DND-41 (cell line): ENCODE data around the gene LYRM4.

Experiments
- ATAC-seq: fragments of 200-7000 bp; cut with Tn5 transposase; 3 replicates; pipeline ENCODE4 v1.9.1; 2021; ENCODE audit warnings: low read depth; ENCODE audit not compliant: insufficient read depth
- DNase-seq: peaks from one replicate; pipeline ENCODE4 v3.0.0-alpha.2; 2020
- H2AFZ ChIP-seq: 2 replicates; pipeline ENCODE4 v1.6.0; 2012; ENCODE audit warnings: low read depth, low read length
- H3K27ac ChIP-seq: 2 replicates; pipeline ENCODE4 v1.5.1; 2012; ENCODE audit warnings: low read length, inconsistent platforms
- H3K27me3 ChIP-seq: fragments of 200-600 bp; sonication (generic); 2 replicates; pipeline ENCODE4 v1.6.0; 2012; ENCODE audit warnings: low read length, mild to moderate bottlenecking, inconsistent platforms; ENCODE audit not compliant: insufficient read depth, poor library complexity
- H3K36me3 ChIP-seq: 2 replicates; pipeline ENCODE4 v1.5.1; 2012; ENCODE audit warnings: low read length, inconsistent platforms; ENCODE audit not compliant: insufficient read depth
- H3K4me1 ChIP-seq: 2 replicates; pipeline ENCODE4 v1.5.1; 2012; ENCODE audit warnings: mild to moderate bottlenecking, low read length; ENCODE audit not compliant: insufficient read depth
- H3K4me2 ChIP-seq: 2 replicates; pipeline ENCODE4 v1.6.0; 2012; ENCODE audit warnings: mild to moderate bottlenecking, moderate library complexity, low read length, inconsistent platforms; ENCODE audit not compliant: insufficient read depth
- H3K4me3 ChIP-seq, 2 experiments: fragments of 200-600 bp in 1 of 2; shearing (Covaris generic) in 1 of 2; 2 replicates each; pipeline ENCODE4 v1.5.1; 2012 to 2016; ENCODE audit warnings: inconsistent platforms in 2 of 2, low read length in 2 of 2, mild to moderate bottlenecking in 2 of 2, low read depth in 1 of 2, moderate library complexity in 1 of 2
- H3K79me2 ChIP-seq: 2 replicates; pipeline ENCODE4 v1.6.0; 2012; ENCODE audit warnings: low read length, inconsistent platforms; ENCODE audit not compliant: insufficient read depth
- H3K9ac ChIP-seq: 2 replicates; pipeline ENCODE4 v1.6.0; 2012; ENCODE audit warnings: low read depth, mild to moderate bottlenecking, inconsistent platforms, low read length, moderate library complexity
- H3K9me3 ChIP-seq: 2 replicates; pipeline ENCODE4 v1.5.1; 2012; ENCODE audit warnings: low read length, moderate library complexity, mild to moderate bottlenecking, inconsistent platforms; ENCODE audit not compliant: insufficient read depth, severe bottlenecking
- H4K20me1 ChIP-seq: 2 replicates; pipeline ENCODE4 v1.6.0; 2012; ENCODE audit warnings: low read length; ENCODE audit not compliant: insufficient read depth
- CTCF ChIP-seq: IDR thresholded peaks from 2 replicates; pipeline ENCODE4 v1.5.1; 2012; ENCODE audit warnings: borderline replicate concordance, low read length, moderate library complexity, mild to moderate bottlenecking; ENCODE audit not compliant: poor library complexity, severe bottlenecking; ENCODE audit errors: extremely low read depth
- EZH2 ChIP-seq: IDR thresholded peaks from 3 replicates; pipeline ENCODE4 v1.6.1; 2012; ENCODE audit warnings: borderline replicate concordance, low read depth, mild to moderate bottlenecking, moderate library complexity, low read length, inconsistent platforms; ENCODE audit not compliant: severe bottlenecking

LYRM4 gene

GRCh38 chr6:5290500-5290899 is 29.8 kb upstream of the LYRM4 start:
- Histone ChIP-seq H3K4me2 (no peak overlapping the region), H3K36me3 (no peaks in the 10 kb centered on the region), H2AFZ (no peak overlapping the region), H3K27ac (no peak overlapping the region), H3K79me2 (peaks cover 11% of the 10 kb centered on the region; the same call in 1 of the 2 replicates), H3K27me3 (no peaks in the 10 kb centered on the region), H3K4me3 (no peak overlapping the region), H4K20me1 (peaks cover 23% of the 10 kb centered on the region; the same call in 1 of the 2 replicates), H3K4me1 (no peaks in the 10 kb centered on the region), H3K9me3 (no peaks in the 10 kb centered on the region), H3K9ac (no peak overlapping the region)
- ATAC-seq (no peak), DNase-seq (no peak)
- TF ChIP-seq CTCF = no peak
- TF ChIP-seq EZH2 = no peak

GRCh38 chr6:5290097-5290496 is 29.3 kb upstream of the LYRM4 start:
- H2AFZ ChIP-seq = no peak overlapping the region
- no peak for ATAC-seq
- no peak overlapping the region for H3K9ac ChIP-seq
- H3K79me2 ChIP-seq = peaks cover 13% of the 10 kb centered on the region; the same call in 1 of the 2 replicates
- TF ChIP-seq CTCF = no peak
- TF ChIP-seq EZH2 = no peak
- peaks cover 24% of the 10 kb centered on the region; the same call in 1 of the 2 replicates for H4K20me1 ChIP-seq
- no peaks in the 10 kb centered on the region for H3K9me3 ChIP-seq
- H3K27me3 ChIP-seq = no peaks in the 10 kb centered on the region
- H3K27ac ChIP-seq = no peak overlapping the region
- no peaks in the 10 kb centered on the region for H3K36me3 ChIP-seq
- H3K4me2 ChIP-seq = no peak overlapping the region
- DNase-seq = no peak
- H3K4me1 ChIP-seq = no peaks in the 10 kb centered on the region
- no peak overlapping the region for H3K4me3 ChIP-seq

GRCh38 chr6:5287966-5288297 is 27.2 kb upstream of the LYRM4 start:
- no peak for DNase-seq
- Histone ChIP-seq H4K20me1 (peaks cover 26% of the 10 kb centered on the region), H3K9me3 (no peaks in the 10 kb centered on the region), H2AFZ (no peak overlapping the region), H3K36me3 (no peaks in the 10 kb centered on the region), H3K4me2 (no peak overlapping the region), H3K27me3 (no peaks in the 10 kb centered on the region), H3K4me1 (no peaks in the 10 kb centered on the region), H3K9ac (no peak overlapping the region), H3K27ac (no peak overlapping the region), H3K4me3 (no peak overlapping the region), H3K79me2 (peaks cover 17% of the 10 kb centered on the region; the same call in 1 of the 2 replicates)
- no peak for ATAC-seq
- TF ChIP-seq EZH2 = no peak
- no peak for TF ChIP-seq CTCF

- no peak for DNase-seq
- H3K4me2 ChIP-seq = no peak overlapping the region
- H3K9me3 ChIP-seq = no peaks in the 10 kb centered on the region
- no peak overlapping the region for H3K9ac ChIP-seq
- H3K79me2 ChIP-seq = peaks cover 21% of the 10 kb centered on the region; the same call in 1 of the 2 replicates
- peaks cover 29% of the 10 kb centered on the region for H4K20me1 ChIP-seq
- no peak overlapping the region for H3K4me3 ChIP-seq
- H3K36me3 ChIP-seq = no peaks in the 10 kb centered on the region
- H3K27ac ChIP-seq = no peak overlapping the region
- no peak for TF ChIP-seq CTCF
- TF ChIP-seq EZH2 = no peak
- no peak for ATAC-seq
- no peak overlapping the region for H2AFZ ChIP-seq
- no peaks in the 10 kb centered on the region for H3K4me1 ChIP-seq
- no peaks in the 10 kb centered on the region for H3K27me3 ChIP-seq
Observed at GRCh38 chr6:5287205-5287965, 26.6 kb upstream of the LYRM4 start.
